Measurements from ENCODE around the gene PLEKHG2. TPM values are rescaled to one million over a fixed set of nuclear protein-coding genes. Genes with fewer than 3 reads are reported as not detected.

Gene PLEKHG2
- 51.5 and 53.7 TPM in 2 replicates for polyA plus RNA-seq (2013)

GRCh38 chr19:39412100-39412866, at the start of gene PLEKHG2:
TSS of gene PLEKHG2 (plus strand) at chr19:39412669. CDS start at chr19:39414087, 1,418 bp downstream.
- Histone ChIP-seq H3K36me3 (ENCODE audit: control insufficient read depth in 1 of 2, insufficient read depth in 2 of 2, low read length in 2 of 2) (peaks cover 35 to 36% of the 10 kb centered on the region in 2 experiments), H3K27ac (ENCODE audit: low read depth, low read length) (peak within 1 kb of the TSS; percentile 86), H3K79me1 (ENCODE audit: low read length) (peaks cover 36% of the 10 kb centered on the region), H3K9me3 (ENCODE audit: insufficient read depth, low read depth, low read length) (no peaks in the 10 kb centered on the region), H3K23ac (ENCODE audit: low read length) (no peak within 1 kb of the TSS), H3K9ac (ENCODE audit: low read length) (peak within 1 kb of the TSS; percentile 97), H3K27me3 (ENCODE audit: insufficient read depth, low read length) (no peaks in the 10 kb centered on the region), H2AFZ (ENCODE audit: insufficient read depth, low read length, poor library complexity) (peak within 1 kb of the TSS; percentile 61), H3K4me1 (ENCODE audit: control insufficient read depth in 1 of 2, insufficient read depth in 2 of 2, low read length in 2 of 2) (peaks cover 30 to 36% of the 10 kb centered on the region in 2 experiments), H2AK5ac (ENCODE audit: low read length) (peak within 1 kb of the TSS; percentile 95), H2BK12ac (ENCODE audit: low read length) (peak within 1 kb of the TSS; percentile 59), H3K79me2 (ENCODE audit: control insufficient read depth, insufficient read depth, low read length, poor library complexity) (peaks cover 40% of the 10 kb centered on the region), H3K4ac (ENCODE audit: low read depth, low read length) (peak within 1 kb of the TSS; percentile 97), H3K14ac (ENCODE audit: low read length) (peak within 1 kb of the TSS; percentile 97), H3K4me3 (ENCODE audit: low read depth, low read length) (peak within 1 kb of the TSS; percentile 80), H4K12ac (ENCODE audit: low read depth, low read length) (peak within 1 kb of the TSS; percentile 95), H4K91ac (ENCODE audit: low read depth, low read length) (peak within 1 kb of the TSS; percentile 99), H2BK120ac (ENCODE audit: insufficient read depth, low read length, poor library complexity) (peak within 1 kb of the TSS; percentile 94), H4K8ac (ENCODE audit: low read depth, low read length) (peak within 1 kb of the TSS; percentile 91), H3K4me2 (ENCODE audit: low read length) (peak within 1 kb of the TSS; percentile 73), H3K18ac (ENCODE audit: low read length) (peak within 1 kb of the TSS; percentile 98), H2BK5ac (ENCODE audit: low read depth, low read length, poor library complexity) (peak within 1 kb of the TSS; percentile 95)
- WGBS (ENCODE audit: extremely low coverage, insufficient coverage, insufficient read length) = no CpG with 5 or more reads among the region's 60 CpGs
- DNase-seq = peak; percentile 99 to 100

- Histone ChIP-seq H2BK12ac (ENCODE audit: low read length) (no peak overlapping the region), H2AK5ac (ENCODE audit: low read length) (no peak overlapping the region), H3K79me1 (ENCODE audit: low read length) (no peaks in the 10 kb centered on the region), H3K9me3 (ENCODE audit: insufficient read depth, low read depth, low read length) (no peaks in the 10 kb centered on the region), H3K27ac (ENCODE audit: low read depth, low read length) (peak overlapping the region; percentile 13), H3K9ac (ENCODE audit: low read length) (no peak overlapping the region), H3K4me1 (ENCODE audit: control insufficient read depth in 1 of 2, insufficient read depth in 2 of 2, low read length in 2 of 2) (peaks cover 5 to 7% of the 10 kb centered on the region in 2 experiments), H3K4me2 (ENCODE audit: low read length) (no peak overlapping the region), H3K14ac (ENCODE audit: low read length) (no peak overlapping the region), H2AFZ (ENCODE audit: insufficient read depth, low read length, poor library complexity) (no peak overlapping the region), H3K4ac (ENCODE audit: low read depth, low read length) (no peak overlapping the region), H2BK5ac (ENCODE audit: low read depth, low read length, poor library complexity) (no peak overlapping the region), H3K4me3 (ENCODE audit: low read depth, low read length) (no peak overlapping the region), H4K8ac (ENCODE audit: low read depth, low read length) (no peak overlapping the region), H3K27me3 (ENCODE audit: insufficient read depth, low read length) (no peaks in the 10 kb centered on the region), H3K36me3 (ENCODE audit: control insufficient read depth in 1 of 2, insufficient read depth in 2 of 2, low read length in 2 of 2) (peaks cover 35 to 54% of the 10 kb centered on the region in 2 experiments), H4K12ac (ENCODE audit: low read depth, low read length) (no peak overlapping the region), H4K91ac (ENCODE audit: low read depth, low read length) (no peak overlapping the region), H2BK120ac (ENCODE audit: insufficient read depth, low read length, poor library complexity) (no peak overlapping the region), H3K18ac (ENCODE audit: low read length) (no peak overlapping the region), H3K79me2 (ENCODE audit: control insufficient read depth, insufficient read depth, low read length, poor library complexity) (no peaks in the 10 kb centered on the region), H3K23ac (ENCODE audit: low read length) (no peak overlapping the region)
- no CpG with 5 or more reads among the region's 6 CpGs for WGBS (ENCODE audit: extremely low coverage, insufficient coverage, insufficient read length)
- DNase-seq = no peak
These were observed 49.5 kb upstream of the PLEKHG2 start for GRCh38 chr19:39362682-39363657.

GRCh38 chr19:39363901-39364457, 48.5 kb upstream of the PLEKHG2 start:
- Histone ChIP-seq H3K79me1 (ENCODE audit: low read length) (no peaks in the 10 kb centered on the region), H3K4me2 (ENCODE audit: low read length) (no peak overlapping the region), H3K27ac (ENCODE audit: low read depth, low read length) (peak overlapping the region; percentile 1), H4K12ac (ENCODE audit: low read depth, low read length) (no peak overlapping the region), H3K27me3 (ENCODE audit: insufficient read depth, low read length) (no peaks in the 10 kb centered on the region), H3K18ac (ENCODE audit: low read length) (no peak overlapping the region), H2BK120ac (ENCODE audit: insufficient read depth, low read length, poor library complexity) (no peak overlapping the region), H4K8ac (ENCODE audit: low read depth, low read length) (no peak overlapping the region), H2BK5ac (ENCODE audit: low read depth, low read length, poor library complexity) (no peak overlapping the region), H2AFZ (ENCODE audit: insufficient read depth, low read length, poor library complexity) (no peak overlapping the region), H3K36me3 (ENCODE audit: control insufficient read depth in 1 of 2, insufficient read depth in 2 of 2, low read length in 2 of 2) (peaks cover 27 to 53% of the 10 kb centered on the region in 2 experiments), H3K14ac (ENCODE audit: low read length) (no peak overlapping the region), H3K23ac (ENCODE audit: low read length) (no peak overlapping the region), H3K79me2 (ENCODE audit: control insufficient read depth, insufficient read depth, low read length, poor library complexity) (no peaks in the 10 kb centered on the region), H3K4me3 (ENCODE audit: low read depth, low read length) (no peak overlapping the region), H2AK5ac (ENCODE audit: low read length) (no peak overlapping the region), H2BK12ac (ENCODE audit: low read length) (no peak overlapping the region), H3K4me1 (ENCODE audit: control insufficient read depth in 1 of 2, insufficient read depth in 2 of 2, low read length in 2 of 2) (peaks cover 5 to 7% of the 10 kb centered on the region in 2 experiments), H3K9ac (ENCODE audit: low read length) (no peak overlapping the region), H4K91ac (ENCODE audit: low read depth, low read length) (no peak overlapping the region), H3K9me3 (ENCODE audit: insufficient read depth, low read depth, low read length) (no peaks in the 10 kb centered on the region), H3K4ac (ENCODE audit: low read depth, low read length) (no peak overlapping the region)
- no CpG with 5 or more reads among the region's 5 CpGs for WGBS (ENCODE audit: extremely low coverage, insufficient coverage, insufficient read length)
- DNase-seq = peak; percentile 10 to 13

GRCh38 chr19:39365531-39365930, 46.9 kb upstream of the PLEKHG2 start:
- H3K4ac ChIP-seq (ENCODE audit: low read depth, low read length) = no peak overlapping the region
- WGBS (ENCODE audit: extremely low coverage, insufficient coverage, insufficient read length) = no CpG with 5 or more reads among the region's 1 CpG
- H3K9me3 ChIP-seq (ENCODE audit: insufficient read depth, low read depth, low read length) = peaks cover 2% of the 10 kb centered on the region
- no peak overlapping the region for H2BK120ac ChIP-seq (ENCODE audit: insufficient read depth, low read length, poor library complexity)
- no peak overlapping the region for H3K9ac ChIP-seq (ENCODE audit: low read length)
- H2BK12ac ChIP-seq (ENCODE audit: low read length) = no peak overlapping the region
- no peak overlapping the region for H2AK5ac ChIP-seq (ENCODE audit: low read length)
- no peak overlapping the region for H3K23ac ChIP-seq (ENCODE audit: low read length)
- DNase-seq = no peak
- H3K27ac ChIP-seq (ENCODE audit: low read depth, low read length) = no peak overlapping the region
- no peaks in the 10 kb centered on the region for H3K79me2 ChIP-seq (ENCODE audit: control insufficient read depth, insufficient read depth, low read length, poor library complexity)
- no peak overlapping the region for H3K4me3 ChIP-seq (ENCODE audit: low read depth, low read length)
- no peaks in the 10 kb centered on the region for H3K27me3 ChIP-seq (ENCODE audit: insufficient read depth, low read length)
- no peak overlapping the region for H2AFZ ChIP-seq (ENCODE audit: insufficient read depth, low read length, poor library complexity)
- no peak overlapping the region for H2BK5ac ChIP-seq (ENCODE audit: low read depth, low read length, poor library complexity)
- H3K4me2 ChIP-seq (ENCODE audit: low read length) = no peak overlapping the region
- no peak overlapping the region for H4K12ac ChIP-seq (ENCODE audit: low read depth, low read length)
- H3K14ac ChIP-seq (ENCODE audit: low read length) = no peak overlapping the region
- H3K4me1 ChIP-seq (ENCODE audit: control insufficient read depth in 1 of 2, insufficient read depth in 2 of 2, low read length in 2 of 2) = peaks cover 5 to 7% of the 10 kb centered on the region in 2 experiments
- H4K91ac ChIP-seq (ENCODE audit: low read depth, low read length) = no peak overlapping the region
- peaks cover 32 to 59% of the 10 kb centered on the region in 2 experiments for H3K36me3 ChIP-seq (ENCODE audit: control insufficient read depth in 1 of 2, insufficient read depth in 2 of 2, low read length in 2 of 2)
- no peak overlapping the region for H4K8ac ChIP-seq (ENCODE audit: low read depth, low read length)
- no peak overlapping the region for H3K18ac ChIP-seq (ENCODE audit: low read length)
- H3K79me1 ChIP-seq (ENCODE audit: low read length) = no peaks in the 10 kb centered on the region
